ENCODE measurements around the gene KCNRG. TPM values are rescaled to one million over a fixed set of nuclear protein-coding genes. Genes with fewer than 3 reads are reported as not detected.

The KCNRG gene
- total RNA-seq, 1 experiment from 2014 or later: 0.15 TPM

DNA sequence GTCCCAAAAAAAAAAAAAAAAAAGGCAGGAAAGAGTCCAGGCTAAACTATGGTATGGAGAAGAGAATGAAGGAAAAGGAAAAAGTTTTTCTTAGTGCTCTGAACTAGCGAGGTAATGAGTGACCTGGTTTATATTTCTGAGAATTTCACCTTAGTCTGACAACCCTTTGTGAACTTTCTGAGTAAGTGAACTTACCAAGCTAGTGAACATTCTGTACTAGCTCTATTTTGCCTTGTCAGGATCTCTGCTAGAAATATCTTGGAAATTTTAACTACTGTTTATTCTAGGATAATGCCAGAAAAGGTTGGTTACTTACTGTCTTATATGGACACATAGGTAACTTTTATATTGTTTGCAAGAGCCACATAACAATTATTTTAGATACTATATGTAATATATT, 14.0 kb upstream of the KCNRG start:
- peaks cover 23% of the 10 kb centered on the region for H3K4me1 ChIP-seq (ENCODE audit: insufficient read depth, low read length)
- H3K9ac ChIP-seq (ENCODE audit: low read length): no peak overlapping the region
- no TSS peak for BruUV-seq (replicated peaks)
- H3K9me3 ChIP-seq (ENCODE audit: low read length): no peaks in the 10 kb centered on the region
- DNase-seq (no peak), ATAC-seq (no peak)
- no peaks in the 10 kb centered on the region for H3K9me2 ChIP-seq (replicated peaks; ENCODE audit: low read length)
- no peak overlapping the region for H3K4me3 ChIP-seq (ENCODE audit: low read length)
- ChIA-PET POLR2A (ENCODE audit: unreplicated experiment) (no interaction called here), CTCF (interaction anchor here (0.7 kb wide), 1 partner anchor 1124 kb away, joined by 5 read pairs; no protein-coding TSS in a partner anchor)
- no peak overlapping the region for H3K4me2 ChIP-seq (ENCODE audit: low read length)
- intact Hi-C loops (cut with micrococcal nuclease): no loop called here
- no peak overlapping the region for H2AFZ ChIP-seq (ENCODE audit: low read length)
- H3K79me2 ChIP-seq (ENCODE audit: low read length): peaks cover 65% of the 10 kb centered on the region
- H3K27ac ChIP-seq (ENCODE audit: low read length): no peak overlapping the region
- H4K20me1 ChIP-seq (ENCODE audit: low read length): peaks cover 8% of the 10 kb centered on the region
- TF ChIP-seq, protein P1, sequence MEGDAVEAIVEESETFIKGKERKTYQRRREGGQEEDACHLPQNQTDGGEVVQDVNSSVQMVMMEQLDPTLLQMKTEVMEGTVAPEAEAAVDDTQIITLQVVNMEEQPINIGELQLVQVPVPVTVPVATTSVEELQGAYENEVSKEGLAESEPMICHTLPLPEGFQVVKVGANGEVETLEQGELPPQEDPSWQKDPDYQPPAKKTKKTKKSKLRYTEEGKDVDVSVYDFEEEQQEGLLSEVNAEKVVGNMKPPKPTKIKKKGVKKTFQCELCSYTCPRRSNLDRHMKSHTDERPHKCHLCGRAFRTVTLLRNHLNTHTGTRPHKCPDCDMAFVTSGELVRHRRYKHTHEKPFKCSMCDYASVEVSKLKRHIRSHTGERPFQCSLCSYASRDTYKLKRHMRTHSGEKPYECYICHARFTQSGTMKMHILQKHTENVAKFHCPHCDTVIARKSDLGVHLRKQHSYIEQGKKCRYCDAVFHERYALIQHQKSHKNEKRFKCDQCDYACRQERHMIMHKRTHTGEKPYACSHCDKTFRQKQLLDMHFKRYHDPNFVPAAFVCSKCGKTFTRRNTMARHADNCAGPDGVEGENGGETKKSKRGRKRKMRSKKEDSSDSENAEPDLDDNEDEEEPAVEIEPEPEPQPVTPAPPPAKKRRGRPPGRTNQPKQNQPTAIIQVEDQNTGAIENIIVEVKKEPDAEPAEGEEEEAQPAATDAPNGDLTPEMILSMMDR (conservative IDR thresholded peaks at IDR 0.05; ENCODE audit: low read depth, low read length): no peak
- no peak for TF ChIP-seq EZH2 (IDR thresholded peaks at IDR 0.05; ENCODE audit: low read length, unreplicated experiment)
- no peak for TF ChIP-seq EZH2phosphoT487 (IDR thresholded peaks at IDR 0.05; ENCODE audit: borderline replicate concordance, low read length)
- H3K36me3 ChIP-seq (ENCODE audit: low read depth, low read length): peaks cover 8% of the 10 kb centered on the region
- H3K27me3 ChIP-seq (ENCODE audit: low read length): no peaks in the 10 kb centered on the region
- no peaks in the 10 kb centered on the region for H3F3A ChIP-seq (ENCODE audit: low read length, unreplicated experiment)

DNA sequence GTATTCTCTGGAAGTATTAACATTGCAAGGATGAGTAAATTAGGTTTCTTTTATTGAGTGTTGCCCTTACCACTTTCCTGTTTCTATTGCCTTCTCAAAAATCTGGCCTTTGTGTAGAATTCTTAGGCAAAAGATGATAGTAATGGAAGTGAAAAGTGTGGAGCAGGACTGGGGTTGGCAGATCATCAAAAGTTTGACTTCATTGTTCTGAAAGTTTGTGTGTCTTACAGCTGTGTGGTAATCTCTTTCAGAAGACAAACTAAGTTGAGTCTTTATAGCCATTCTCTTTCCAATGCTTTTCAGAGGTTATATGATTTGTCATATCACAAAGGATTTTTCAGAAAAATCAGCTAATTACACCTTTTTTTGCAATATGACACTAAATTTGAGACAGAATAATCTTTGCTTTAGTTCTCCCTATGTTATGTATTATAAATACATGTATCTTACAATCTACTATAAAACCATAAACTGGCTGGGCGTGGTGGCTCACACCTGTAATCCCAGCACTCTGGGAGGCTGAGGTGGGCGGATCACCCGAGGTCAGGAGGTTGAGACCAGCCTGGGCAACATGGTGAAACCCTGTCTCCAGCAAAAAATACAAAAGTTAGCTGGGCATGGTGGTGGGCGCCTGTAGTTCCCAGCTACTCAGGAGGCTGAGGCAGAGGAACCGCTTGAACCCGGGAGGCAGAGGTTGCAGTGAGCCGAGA, 8.7 kb upstream of the KCNRG start:
- Histone ChIP-seq H4K20me1 (ENCODE audit: low read length) (peaks cover 4% of the 10 kb centered on the region; the same call in 1 of the 2 replicates), H3K36me3 (ENCODE audit: low read depth, low read length) (peaks cover 11% of the 10 kb centered on the region), H3K27ac (ENCODE audit: low read length) (no peak overlapping the region), H3K27me3 (ENCODE audit: low read length) (no peaks in the 10 kb centered on the region), H3K4me1 (ENCODE audit: insufficient read depth, low read length) (no peaks in the 10 kb centered on the region), H3K4me3 (ENCODE audit: low read length) (no peak overlapping the region), H2AFZ (ENCODE audit: low read length) (no peak overlapping the region), H3F3A (ENCODE audit: low read length, unreplicated experiment) (no peaks in the 10 kb centered on the region), H3K4me2 (ENCODE audit: low read length) (no peak overlapping the region), H3K9ac (ENCODE audit: low read length) (no peak overlapping the region), H3K9me2 (replicated peaks; ENCODE audit: low read length) (no peaks in the 10 kb centered on the region), H3K9me3 (ENCODE audit: low read length) (no peaks in the 10 kb centered on the region), H3K79me2 (ENCODE audit: low read length) (peaks cover 52% of the 10 kb centered on the region)
- ChIA-PET POLR2A (ENCODE audit: unreplicated experiment) (no interaction called here), CTCF (no interaction called here)
- DNase-seq (no peak), ATAC-seq (no peak)
- TF ChIP-seq, protein P1 (conservative IDR thresholded peaks at IDR 0.05; ENCODE audit: low read depth, low read length): no peak
- TF ChIP-seq EZH2 (IDR thresholded peaks at IDR 0.05; ENCODE audit: low read length, unreplicated experiment) (no peak), EZH2phosphoT487 (IDR thresholded peaks at IDR 0.05; ENCODE audit: borderline replicate concordance, low read length) (no peak)
- BruUV-seq (replicated peaks): no TSS peak
- intact Hi-C loops (cut with micrococcal nuclease): no loop called here

DNA sequence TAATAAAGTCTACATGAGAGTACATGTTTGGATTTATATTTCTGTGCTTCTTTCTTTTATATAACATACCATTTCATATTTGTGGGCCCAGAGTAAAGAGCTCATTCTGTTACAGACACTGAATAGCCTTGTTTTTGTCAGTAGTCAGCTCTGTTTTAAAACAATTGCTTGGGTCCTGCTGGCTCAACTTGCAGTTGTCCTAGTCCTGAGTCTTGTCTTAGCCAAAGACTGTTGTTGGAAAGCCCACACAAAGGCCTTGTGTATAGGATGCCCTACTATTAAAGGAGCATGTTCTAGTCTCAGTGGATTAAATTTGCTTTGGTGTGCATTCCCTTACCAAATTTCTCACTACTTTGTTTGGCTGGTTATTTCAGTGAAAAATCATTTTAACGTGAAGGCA, 3.8 kb upstream of the KCNRG start:
- H3K79me2 ChIP-seq (ENCODE audit: low read length): peaks cover 19% of the 10 kb centered on the region
- intact Hi-C loops (cut with micrococcal nuclease): no loop called here

More for the DNA sequence above, 3.8 kb upstream of the KCNRG start:
- Histone ChIP-seq H3K27ac (ENCODE audit: low read length) (no peak overlapping the region), H3K9me3 (ENCODE audit: low read length) (no peaks in the 10 kb centered on the region), H3K9me2 (replicated peaks; ENCODE audit: low read length) (no peaks in the 10 kb centered on the region), H3K4me1 (ENCODE audit: insufficient read depth, low read length) (no peaks in the 10 kb centered on the region), H3K4me2 (ENCODE audit: low read length) (no peak overlapping the region), H2AFZ (ENCODE audit: low read length) (no peak overlapping the region), H4K20me1 (ENCODE audit: low read length) (peaks cover 7% of the 10 kb centered on the region; the same call in 1 of the 2 replicates), H3F3A (ENCODE audit: low read length, unreplicated experiment) (no peaks in the 10 kb centered on the region), H3K27me3 (ENCODE audit: low read length) (no peaks in the 10 kb centered on the region), H3K9ac (ENCODE audit: low read length) (no peak overlapping the region), H3K4me3 (ENCODE audit: low read length) (no peak overlapping the region), H3K36me3 (ENCODE audit: low read depth, low read length) (peaks cover 15% of the 10 kb centered on the region)
- TF ChIP-seq EZH2phosphoT487 (IDR thresholded peaks at IDR 0.05; ENCODE audit: borderline replicate concordance, low read length) (no peak), EZH2 (IDR thresholded peaks at IDR 0.05; ENCODE audit: low read length, unreplicated experiment) (no peak)
- TF ChIP-seq, protein P1 (conservative IDR thresholded peaks at IDR 0.05; ENCODE audit: low read depth, low read length): no peak
- DNase-seq (no peak), ATAC-seq (no peak)
- ChIA-PET CTCF (no interaction called here), POLR2A (ENCODE audit: unreplicated experiment) (no interaction called here)
- no TSS peak for BruUV-seq (replicated peaks)

Data from PC-3 (cell line).